Body of pancreas (tissue), 4 donors: ENCODE results near the gene EXT2.

Experiments
- CTCF ChIP-seq, 7 experiments: fragments of 450-650 bp in 4 of 7; fragments of 200-600 bp in 3 of 7; sonication (generic) in 3 of 7; IDR thresholded peaks; one replicate each; pipeline ENCODE4 v1.5.1; 2016 to 2019; ENCODE audit warnings: antibody characterized with exemption in 7 of 7
- POLR2A ChIP-seq, 3 donors: fragments of 450-650 bp; IDR thresholded peaks; one replicate each; pipeline ENCODE4 v1.6.1; 2016; ENCODE audit warnings: antibody characterized with exemption in 3 of 3, mild to moderate bottlenecking in 2 of 3

GRCh38 chr11:44252999-44253602 lies 157.6 kb downstream of the EXT2 start:
- TF ChIP-seq POLR2A (IDR thresholded peaks at IDR 0.05): no peak
- TF ChIP-seq CTCF (IDR thresholded peaks at IDR 0.05): no peak
